GM23338 (cell line): ENCODE measurements around the gene BRSK2. TPM values are rescaled to one million over a fixed set of nuclear protein-coding genes. Genes with fewer than 3 reads are reported as not detected.

ENCODE experiments used
- ATAC-seq: fragments of 200-7000 bp; cut with Tn5 transposase; 3 replicates; pipeline ENCODE4 v1.9.1; 2020
- DNase-seq: peaks from one replicate; pipeline ENCODE4 v3.0.0-alpha.2; 2015; ENCODE audit warnings: low spot score
- H2AFZ ChIP-seq: fragments of 200-600 bp; sonication (generic); 2 replicates; pipeline ENCODE4 v1.8.0; 2016; ENCODE audit warnings: antibody characterized with exemption, mild to moderate bottlenecking, moderate library complexity
- H3F3A ChIP-seq: fragments of 200-600 bp; sonication (generic); replicated peaks from 2 replicates; pipeline ENCODE4 v1.8.0; 2017; ENCODE audit warnings: antibody characterized with exemption, mixed run types, low read depth
- H3K27ac ChIP-seq: fragments of 200-600 bp; sonication (generic); 2 replicates; pipeline ENCODE4 v1.6.1; 2016; ENCODE audit warnings: low read depth
- H3K27me3 ChIP-seq: fragments of 200-600 bp; sonication (generic); 2 replicates; pipeline ENCODE4 v1.8.0; 2016; ENCODE audit warnings: mild to moderate bottlenecking, mixed run types, moderate library complexity; ENCODE audit not compliant: insufficient read depth
- H3K36me3 ChIP-seq: fragments of 200-600 bp; sonication (generic); 2 replicates; pipeline ENCODE4 v1.8.0; 2016; ENCODE audit warnings: mild to moderate bottlenecking; ENCODE audit not compliant: insufficient read depth
- H3K4me1 ChIP-seq: fragments of 200-600 bp; sonication (generic); 2 replicates; pipeline ENCODE4 v1.8.0; 2016; ENCODE audit warnings: mild to moderate bottlenecking, moderate library complexity; ENCODE audit not compliant: insufficient read depth
- H3K4me2 ChIP-seq: fragments of 200-600 bp; sonication (generic); 2 replicates; pipeline ENCODE4 v1.7.1; 2017; ENCODE audit warnings: mixed run types
- H3K4me3 ChIP-seq: fragments of 200-600 bp; sonication (generic); 2 replicates; pipeline ENCODE4 v1.6.1; 2016; ENCODE audit warnings: mixed run types
- H3K79me2 ChIP-seq: fragments of 200-600 bp; sonication (generic); replicated peaks from 2 replicates; pipeline ENCODE4 v1.8.0; 2017; ENCODE audit warnings: mild to moderate bottlenecking; ENCODE audit not compliant: insufficient read depth
- H3K9me2 ChIP-seq: fragments of 200-600 bp; sonication (generic); 2 replicates; pipeline ENCODE4 v1.8.0; 2017; ENCODE audit not compliant: insufficient read depth
- H4K20me1 ChIP-seq: fragments of 200-600 bp; sonication (generic); replicated peaks from 2 replicates; pipeline ENCODE4 v1.8.0; 2017; ENCODE audit warnings: mild to moderate bottlenecking; ENCODE audit not compliant: insufficient read depth
- H3K27ac Mint-ChIP-seq: 2 replicates; pipeline ENCODE4 v1.8.0; 2020; ENCODE audit warnings: inconsistent platforms, mild to moderate bottlenecking, moderate library complexity, mixed read lengths
- H3K27me3 Mint-ChIP-seq: 3 replicates; pipeline ENCODE4 v1.8.0; 2022; ENCODE audit warnings: low read depth, mild to moderate bottlenecking, moderate library complexity, mixed read lengths, inconsistent platforms; ENCODE audit not compliant: insufficient read depth, poor library complexity
- H3K36me3 Mint-ChIP-seq: 3 replicates; pipeline ENCODE4 v1.8.0; 2021; ENCODE audit warnings: low read depth, mild to moderate bottlenecking, inconsistent platforms, moderate library complexity, mixed read lengths
- H3K4me1 Mint-ChIP-seq: 3 replicates; pipeline ENCODE4 v1.8.0; 2020; ENCODE audit warnings: mild to moderate bottlenecking, inconsistent platforms, mixed read lengths
- H3K4me3 Mint-ChIP-seq: 3 replicates; pipeline ENCODE4 v1.8.0; 2021; ENCODE audit warnings: moderate library complexity, mild to moderate bottlenecking, inconsistent platforms, mixed read lengths
- H3K9me3 Mint-ChIP-seq: 3 replicates; pipeline ENCODE4 v1.8.0; 2020; ENCODE audit warnings: moderate library complexity, mild to moderate bottlenecking, inconsistent platforms, mixed read lengths
- CREB1 ChIP-seq: fragments of 250-450 bp; sonication (Bioruptor Pico); IDR thresholded peaks from 2 replicates; pipeline ENCODE4 v1.5.0; 2020; ENCODE audit warnings: low read depth, mild to moderate bottlenecking, moderate library complexity
- CTCF ChIP-seq, 2 experiments: fragments of 200-600 bp in 1 of 2; sonication (generic) in 1 of 2; conservative IDR thresholded peaks; 2 replicates each; pipeline versions ENCODE4 v1.5.1 to v1.6.1; 2016 to 2017; ENCODE audit warnings: antibody characterized with exemption in 2 of 2, low read depth in 2 of 2, mild to moderate bottlenecking in 2 of 2, moderate library complexity in 1 of 2
- ETS1 ChIP-seq: IDR thresholded peaks from 2 replicates; pipeline ENCODE4 v1.6.1; 2016; ENCODE audit warnings: antibody characterized with exemption
- EZH2 ChIP-seq: fragments of 200-600 bp; sonication (generic); IDR thresholded peaks from one replicate; pipeline ENCODE4 v1.8.0; 2017; ENCODE audit warnings: antibody characterized with exemption, mild to moderate bottlenecking, low read depth; ENCODE audit not compliant: unreplicated experiment
- JUNB ChIP-seq: IDR thresholded peaks from one replicate; pipeline ENCODE4 v1.6.1; 2016; ENCODE audit warnings: antibody characterized with exemption; ENCODE audit not compliant: unreplicated experiment
- REST ChIP-seq: IDR thresholded peaks from one replicate; pipeline ENCODE4 v1.6.1; 2018; ENCODE audit warnings: antibody characterized with exemption; ENCODE audit not compliant: unreplicated experiment
- ZNF114 ChIP-seq: fragments of 250-450 bp; sonication (Bioruptor Pico); IDR thresholded peaks from 2 replicates; pipeline ENCODE4 v1.5.0; 2020; ENCODE audit warnings: mild to moderate bottlenecking, moderate library complexity
- ZNF331 ChIP-seq: fragments of 250-450 bp; sonication (Bioruptor Pico); IDR thresholded peaks from 2 replicates; pipeline ENCODE4 v1.5.0; 2020; ENCODE audit warnings: low read depth, mild to moderate bottlenecking, moderate library complexity
- polyA plus RNA-seq: library from polyadenylated mRNA; unstranded; fragments of >200 nt; fragmentation: Nextera tagmentation; extraction: Ambion mirVana; gene quantifications from 2 replicates; pipeline ENCODE4 v1.2.1, GENCODE V29; 2016
- total RNA-seq: library from RNA; depleted of rRNA; stranded (reverse); fragments of >200 nt; shearing (Covaris generic); gene quantifications from 2 replicates; pipeline ENCODE4 v1.2.3, GENCODE V29; 2014

Gene BRSK2
- total and polyA plus RNA-seq, 2 experiments from 2014 or later: 7.2 to 20.3 TPM

GRCh38 chr11:1461826-1462697, 72.3 kb downstream of the BRSK2 start (continued):
- TF ChIP-seq CTCF (conservative IDR thresholded peaks at IDR 0.05; ENCODE audit: low read depth in 2 of 2): no peak
- TF ChIP-seq ETS1: no peak
- no peak for TF ChIP-seq JUNB
- no peak for TF ChIP-seq ZNF331 (CRISPR knock-in tag)
- TF ChIP-seq EZH2: no peak

GRCh38 chr11:1462698-1462975, 72.9 kb downstream of the BRSK2 start:
- Mint-ChIP-seq H3K4me3 (no peak overlapping the region), H3K36me3 (no peaks in the 10 kb centered on the region), H3K9me3 (no peaks in the 10 kb centered on the region), H3K27me3 (peaks cover 3% of the 10 kb centered on the region), H3K4me1 (peaks cover 6% of the 10 kb centered on the region), H3K27ac (no peak overlapping the region)
- H3K27me3 ChIP-seq: no peaks in the 10 kb centered on the region
- H3K4me3 ChIP-seq: no peak overlapping the region
- no peaks in the 10 kb centered on the region for H3K9me2 ChIP-seq
- H3F3A ChIP-seq: no peaks in the 10 kb centered on the region
- ATAC-seq (no peak), DNase-seq (no peak)
- TF ChIP-seq JUNB (no peak), CREB1 (CRISPR knock-in tag) (no peak), EZH2 (no peak), ZNF114 (CRISPR knock-in tag) (no peak), REST (no peak)
- H4K20me1 ChIP-seq: no peaks in the 10 kb centered on the region
- no peaks in the 10 kb centered on the region for H3K36me3 ChIP-seq
- H3K4me2 ChIP-seq: no peak overlapping the region
- H3K4me1 ChIP-seq: 0 out of 2 replicates have a peak, but pooled peaks cover 2% of the 10 kb centered on the region
- no peak overlapping the region for H2AFZ ChIP-seq
- no peaks in the 10 kb centered on the region for H3K79me2 ChIP-seq
- H3K27ac ChIP-seq: no peak overlapping the region
